Cardiac fibroblast (primary cell): ENCODE results near the gene KDM8.
"Not testable (repeated sequence)": the region's sequence is repeated elsewhere in the genome, so short reads cannot be mapped to it uniquely, and the experiment has no call there.

Experiments used
- DNase-seq, 2 donors: peaks; one replicate each; pipeline versions ENCODE4 v3.0.0 to v3.0.0-alpha.2; 2010; ENCODE audit warnings: low read depth in 2 of 2
- H3K4me3 ChIP-seq, 2 donors: replicated peaks in 1 of 2; 1 replicate in 1 of 2; 2 replicates in 1 of 2; pipeline ENCODE4 v1.5.1; 2011; ENCODE audit warnings: low read depth in 2 of 2, low read length in 2 of 2, mild to moderate bottlenecking in 2 of 2, moderate library complexity in 1 of 2
- TF ChIP-seq, protein P1 (sequence below): IDR thresholded peaks from one replicate; pipeline ENCODE4 v1.5.1; 2011; ENCODE audit warnings: low read depth, mild to moderate bottlenecking, low read length, inconsistent platforms

The KDM8 gene

DNA sequence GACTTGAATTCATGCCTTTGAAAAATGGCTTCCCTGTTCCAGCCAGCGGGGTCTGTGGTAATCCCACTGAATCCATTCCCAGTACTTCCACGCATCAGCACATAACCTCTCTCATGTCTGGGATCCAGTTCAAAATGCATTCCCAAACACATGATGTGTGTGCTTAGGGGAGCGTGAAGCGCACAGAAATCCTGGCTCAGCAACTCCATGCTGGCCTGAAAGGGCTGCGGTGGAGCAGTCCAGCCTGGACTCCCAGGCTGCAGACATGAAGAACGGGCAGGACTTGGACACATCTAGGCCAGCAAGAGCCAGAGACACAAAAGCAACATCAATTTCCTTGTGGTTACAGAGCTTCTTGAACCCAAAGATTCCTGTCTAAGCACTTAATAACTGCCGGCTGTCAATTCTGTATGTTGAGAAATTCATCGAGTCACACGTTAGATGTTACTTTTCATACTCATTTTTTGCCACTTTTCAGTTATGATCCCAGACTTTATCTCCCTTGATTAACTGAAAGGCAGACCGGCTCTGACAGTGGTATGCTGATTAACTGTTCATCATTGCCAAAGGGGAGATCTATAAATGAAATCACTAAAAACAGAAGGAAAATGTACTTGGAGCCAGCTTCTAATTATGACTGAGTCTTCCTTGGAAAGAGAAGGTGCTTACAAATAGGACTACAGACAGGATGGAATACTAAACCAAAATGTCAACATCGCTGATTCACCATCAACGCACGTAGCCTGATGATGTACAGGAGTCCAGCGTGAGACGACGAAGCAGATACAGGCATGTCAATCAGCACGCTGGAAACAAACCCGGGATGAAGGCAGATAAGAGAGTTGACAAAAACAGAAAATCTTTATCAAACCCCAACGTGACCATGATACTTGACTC, 42.2 kb downstream of the KDM8 start:
- TF ChIP-seq, protein P1, sequence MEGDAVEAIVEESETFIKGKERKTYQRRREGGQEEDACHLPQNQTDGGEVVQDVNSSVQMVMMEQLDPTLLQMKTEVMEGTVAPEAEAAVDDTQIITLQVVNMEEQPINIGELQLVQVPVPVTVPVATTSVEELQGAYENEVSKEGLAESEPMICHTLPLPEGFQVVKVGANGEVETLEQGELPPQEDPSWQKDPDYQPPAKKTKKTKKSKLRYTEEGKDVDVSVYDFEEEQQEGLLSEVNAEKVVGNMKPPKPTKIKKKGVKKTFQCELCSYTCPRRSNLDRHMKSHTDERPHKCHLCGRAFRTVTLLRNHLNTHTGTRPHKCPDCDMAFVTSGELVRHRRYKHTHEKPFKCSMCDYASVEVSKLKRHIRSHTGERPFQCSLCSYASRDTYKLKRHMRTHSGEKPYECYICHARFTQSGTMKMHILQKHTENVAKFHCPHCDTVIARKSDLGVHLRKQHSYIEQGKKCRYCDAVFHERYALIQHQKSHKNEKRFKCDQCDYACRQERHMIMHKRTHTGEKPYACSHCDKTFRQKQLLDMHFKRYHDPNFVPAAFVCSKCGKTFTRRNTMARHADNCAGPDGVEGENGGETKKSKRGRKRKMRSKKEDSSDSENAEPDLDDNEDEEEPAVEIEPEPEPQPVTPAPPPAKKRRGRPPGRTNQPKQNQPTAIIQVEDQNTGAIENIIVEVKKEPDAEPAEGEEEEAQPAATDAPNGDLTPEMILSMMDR = no peak
- H3K4me3 ChIP-seq = no peak overlapping the region
- peak; percentile 89 to 92 for DNase-seq

DNA sequence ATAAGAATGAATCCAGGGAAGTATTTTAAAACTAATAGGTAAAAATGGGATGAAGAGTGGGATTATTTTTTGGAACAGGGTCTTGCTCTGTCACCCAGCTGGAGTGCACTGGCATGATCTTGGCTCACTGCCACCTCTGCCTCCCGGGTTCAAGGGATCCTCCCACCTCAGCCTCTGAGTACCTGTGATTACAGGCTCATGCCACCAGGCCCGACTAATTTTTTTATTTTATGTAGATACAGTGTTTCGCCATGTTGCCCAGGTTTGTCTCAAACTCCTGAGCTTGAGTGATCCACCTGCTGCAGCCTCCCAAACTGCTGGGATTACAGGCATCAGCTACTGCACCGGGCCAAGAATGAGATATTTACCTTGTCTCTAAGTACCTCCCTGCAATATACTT, 43.1 kb downstream of the KDM8 start:
- no peak for DNase-seq
- TF ChIP-seq, protein P1 = no peak
- no peak overlapping the region for H3K4me3 ChIP-seq

DNA sequence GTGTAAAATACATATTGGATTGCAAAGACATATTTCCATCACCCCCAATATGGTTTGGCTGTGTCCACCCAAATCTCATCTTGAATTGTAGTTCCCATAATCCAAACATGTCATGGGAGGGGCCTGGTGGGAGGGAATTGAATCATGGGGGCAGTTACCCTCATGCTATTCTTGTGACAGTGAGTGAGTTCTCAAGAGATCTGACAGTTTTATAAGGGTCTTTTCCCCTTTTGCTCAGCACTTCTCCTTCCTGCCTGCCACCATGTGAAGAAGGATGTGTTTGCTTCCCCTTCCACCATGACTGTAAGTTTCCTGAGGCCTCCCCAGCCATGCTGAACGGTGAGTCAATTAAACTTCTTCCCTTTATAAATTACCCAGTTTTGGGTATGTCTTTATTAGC, 43.8 kb downstream of the KDM8 start:
- DNase-seq, H3K4me3 ChIP-seq: not testable (repeated sequence)

DNA sequence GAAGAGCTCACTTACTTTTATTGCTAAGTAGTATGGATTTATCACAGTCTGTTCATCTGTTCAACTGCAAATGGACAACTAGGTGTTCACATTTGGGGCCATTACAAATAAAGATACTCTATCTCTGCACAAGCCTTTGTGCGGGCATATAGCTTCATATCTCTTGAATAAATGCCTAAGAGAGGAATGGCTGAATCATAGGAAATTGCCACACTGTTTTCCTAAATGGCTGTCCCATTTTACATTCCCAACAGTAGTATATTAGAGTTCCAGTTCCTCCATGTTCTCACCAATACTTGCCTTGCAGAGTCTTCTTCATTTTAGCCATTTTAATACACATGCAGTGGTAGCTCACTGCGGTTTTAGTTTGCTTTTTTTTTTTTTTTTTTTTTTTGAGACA, 44.7 kb downstream of the KDM8 start:
- TF ChIP-seq, protein P1 = no peak
- H3K4me3 ChIP-seq = no peak overlapping the region
- DNase-seq = peak; percentile 44 to 59

DNA sequence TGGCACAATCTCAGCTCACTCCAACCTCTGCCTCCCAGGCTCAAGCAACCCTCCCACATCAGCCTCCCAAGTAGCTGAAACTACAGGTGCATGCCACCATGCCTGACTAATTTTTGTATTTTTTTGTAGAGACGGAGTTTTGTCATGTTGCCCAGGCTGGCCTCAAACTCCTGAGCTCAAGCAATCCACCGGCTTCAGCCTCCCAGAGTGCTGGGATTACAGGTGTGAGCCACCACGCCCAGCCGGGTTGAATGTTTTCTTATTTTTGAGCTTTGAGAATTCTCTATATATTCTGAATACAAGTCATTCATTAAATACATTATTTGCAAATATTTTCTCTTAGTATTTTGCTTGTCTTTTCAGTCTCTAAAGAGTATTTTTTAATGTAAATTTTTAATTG, 45.6 kb downstream of the KDM8 start:
- not testable (repeated sequence) for H3K4me3 ChIP-seq, DNase-seq

DNA sequence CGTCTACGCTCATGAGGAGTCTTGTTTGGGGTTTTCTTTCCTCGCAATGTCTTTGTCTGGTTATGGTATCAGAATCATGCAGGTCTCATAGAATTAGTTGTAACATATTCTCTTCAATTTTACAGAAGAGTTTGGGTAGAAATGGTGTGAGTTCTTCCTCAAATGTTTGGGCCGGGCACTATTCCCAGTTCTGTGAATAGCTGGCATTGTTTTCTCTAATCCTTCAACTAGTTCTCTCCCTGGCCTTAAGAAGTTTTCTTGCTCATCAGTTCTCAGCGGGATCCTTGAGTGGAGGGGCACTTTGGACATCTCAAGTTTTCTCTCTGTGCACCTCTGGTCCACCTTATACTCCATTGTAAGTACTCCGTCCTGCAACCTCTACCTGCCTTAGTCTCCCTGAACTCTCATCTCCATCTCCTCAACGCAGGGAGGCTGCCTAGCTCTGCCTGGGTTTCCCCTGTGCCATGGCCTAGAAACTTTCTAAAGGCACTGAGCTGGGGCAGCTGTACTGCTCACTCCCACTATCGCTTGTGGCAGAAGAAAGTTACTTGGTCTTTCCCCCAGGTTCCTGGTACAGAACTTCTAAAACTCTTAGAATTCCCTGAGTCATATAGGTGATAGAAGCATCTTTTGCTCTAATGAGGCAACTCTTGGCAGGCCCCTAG, 48.3 kb downstream of the KDM8 start:
- no peak overlapping the region for H3K4me3 ChIP-seq
- TF ChIP-seq, protein P1 = no peak
- DNase-seq = no peak

DNA sequence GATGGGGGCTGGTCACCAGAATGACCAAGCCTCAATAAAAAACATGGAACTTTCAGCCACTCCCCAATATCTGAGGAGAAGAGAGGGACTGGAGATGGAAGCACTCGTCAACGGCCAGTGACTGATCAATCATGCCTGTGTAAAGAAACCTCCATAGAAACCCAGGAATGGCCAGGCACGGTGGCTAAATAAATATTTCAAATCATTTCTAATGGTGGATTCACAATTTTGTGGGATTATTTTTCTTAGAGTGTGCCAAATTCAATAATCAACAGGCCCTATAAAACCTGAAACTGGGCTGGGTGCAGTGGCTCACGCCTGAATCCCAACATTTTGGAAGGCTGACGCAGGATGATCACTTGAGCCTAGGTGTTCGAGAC, 48.9 kb downstream of the KDM8 start:
- H3K4me3 ChIP-seq = no peak overlapping the region
- DNase-seq = no peak
- TF ChIP-seq, protein P1 = no peak

DNA sequence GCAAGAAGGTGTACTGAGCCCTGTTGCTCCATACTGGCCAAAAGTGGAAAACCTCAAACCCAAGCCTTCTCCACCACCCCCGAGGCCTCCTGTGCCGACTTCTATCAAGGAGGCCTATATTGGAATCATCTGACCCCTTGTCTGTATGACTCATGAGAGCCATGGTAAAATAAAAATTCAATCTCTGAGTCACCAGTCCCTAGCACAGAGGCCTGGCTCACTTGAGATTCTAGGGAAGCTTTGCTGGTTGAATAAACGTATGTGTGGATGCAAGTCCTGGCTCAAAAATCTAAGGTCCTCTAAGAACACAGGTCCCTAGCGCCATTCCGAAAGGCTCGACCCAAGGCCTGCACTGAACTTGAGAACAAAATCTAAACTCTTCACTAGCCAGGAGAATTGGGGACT, 50.2 kb downstream of the KDM8 start:
- H3K4me3 ChIP-seq = no peak overlapping the region
- DNase-seq = peak; percentile 72 to 85
- TF ChIP-seq, protein P1 = no peak
